Measurements from ENCODE around the gene DCDC1. TPM values are rescaled to one million over a fixed set of nuclear protein-coding genes. Genes with fewer than 3 reads are reported as not detected.

Gene DCDC1
- total RNA-seq, 4 donors from 2014 or later, result 0.26 to 8.0 (median 1.5) TPM

- intact Hi-C loops (cut with DNase I; ENCODE audit: low total_unique reads), result no loop called here
- Histone ChIP-seq H3K27ac (no peak overlapping the region), H3K9me3 (no peaks in the 10 kb centered on the region), H3K36me3 (no peaks in the 10 kb centered on the region), H3K27me3 (peaks cover 0 to 2% of the 10 kb centered on the region in 2 donors), H3K4me1 (no peaks in the 10 kb centered on the region), H3K4me3 (no peak overlapping the region)
- TF ChIP-seq CTCF (IDR thresholded peaks at IDR 0.05) (no peak), POLR2A (IDR thresholded peaks at IDR 0.05) (no peak)
- no peak for DNase-seq
Observed at GRCh38 chr11:30926130-30926529, 443.4 kb downstream of the DCDC1 start.

- intact Hi-C loops (cut with DNase I; ENCODE audit: low total_unique reads), result no loop called here
- Histone ChIP-seq H3K36me3 (no peaks in the 10 kb centered on the region), H3K9me3 (no peaks in the 10 kb centered on the region), H3K27me3 (peaks cover 0 to 2% of the 10 kb centered on the region in 2 donors), H3K4me3 (no peak overlapping the region), H3K4me1 (no peaks in the 10 kb centered on the region), H3K27ac (no peak overlapping the region)
- no peak for DNase-seq
- TF ChIP-seq POLR2A (IDR thresholded peaks at IDR 0.05), result no peak
- no peak for TF ChIP-seq CTCF (IDR thresholded peaks at IDR 0.05)
Observed at GRCh38 chr11:30921811-30922210, 447.7 kb downstream of the DCDC1 start.

- no peak for TF ChIP-seq POLR2A (IDR thresholded peaks at IDR 0.05)
- TF ChIP-seq CTCF (IDR thresholded peaks at IDR 0.05), result no peak
- intact Hi-C loops (cut with DNase I; ENCODE audit: low total_unique reads), result no loop called here
- H3K4me3 ChIP-seq, result no peak overlapping the region
- H3K27ac ChIP-seq, result no peak overlapping the region
- no peaks in the 10 kb centered on the region for H3K9me3 ChIP-seq
- DNase-seq, result no peak
- no peaks in the 10 kb centered on the region for H3K36me3 ChIP-seq
- peaks cover 0 to 2% of the 10 kb centered on the region in 2 donors for H3K27me3 ChIP-seq
- no peaks in the 10 kb centered on the region for H3K4me1 ChIP-seq
Observed at GRCh38 chr11:30919389-30920152, 450.0 kb downstream of the DCDC1 start.

GRCh38 chr11:30917859-30918478, 451.6 kb downstream of the DCDC1 start:
- no peak overlapping the region for H3K4me3 ChIP-seq
- no peaks in the 10 kb centered on the region for H3K36me3 ChIP-seq
- no peak for DNase-seq
- H3K27ac ChIP-seq, result no peak overlapping the region
- H3K4me1 ChIP-seq, result no peaks in the 10 kb centered on the region
- TF ChIP-seq CTCF (IDR thresholded peaks at IDR 0.05) (peak; percentile 42 to 55 (median 50)), POLR2A (IDR thresholded peaks at IDR 0.05) (no peak)
- H3K27me3 ChIP-seq, result peaks cover 0 to 2% of the 10 kb centered on the region in 2 donors
- intact Hi-C loops (cut with DNase I; ENCODE audit: low total_unique reads), result no loop called here
- H3K9me3 ChIP-seq, result no peaks in the 10 kb centered on the region

GRCh38 chr11:30917266-30917665, 452.3 kb downstream of the DCDC1 start:
- no peaks in the 10 kb centered on the region for H3K36me3 ChIP-seq
- no peak for DNase-seq
- no peak for TF ChIP-seq POLR2A (IDR thresholded peaks at IDR 0.05)
- TF ChIP-seq CTCF (IDR thresholded peaks at IDR 0.05), result no peak
- H3K27me3 ChIP-seq, result peaks cover 0 to 2% of the 10 kb centered on the region in 2 donors
- no peaks in the 10 kb centered on the region for H3K4me1 ChIP-seq
- H3K4me3 ChIP-seq, result no peak overlapping the region
- H3K27ac ChIP-seq, result no peak overlapping the region
- intact Hi-C loops (cut with DNase I; ENCODE audit: low total_unique reads), result no loop called here
- H3K9me3 ChIP-seq, result no peaks in the 10 kb centered on the region

Measured in uterus (tissue), 4 donors.